GM19240 (cell line): ENCODE data around the gene PCMT1.
"Not testable (repeated sequence)": the region's sequence is repeated elsewhere in the genome, so short reads cannot be mapped to it uniquely, and the experiment has no call there.

Source experiments
- DNase-seq: peaks from one replicate; pipeline ENCODE4 v3.0.0; 2011; ENCODE audit warnings: low spot score; ENCODE audit not compliant: insufficient read length

Gene PCMT1

GRCh38 chr6:149854017-149854416 is 104.5 kb downstream of the PCMT1 start:
- DNase-seq = not testable (repeated sequence)

GRCh38 chr6:149854532-149854931 is 105.0 kb downstream of the PCMT1 start:
- DNase-seq = no peak

GRCh38 chr6:149855040-149855654 is 105.6 kb downstream of the PCMT1 start:
- DNase-seq = no peak

DNA sequence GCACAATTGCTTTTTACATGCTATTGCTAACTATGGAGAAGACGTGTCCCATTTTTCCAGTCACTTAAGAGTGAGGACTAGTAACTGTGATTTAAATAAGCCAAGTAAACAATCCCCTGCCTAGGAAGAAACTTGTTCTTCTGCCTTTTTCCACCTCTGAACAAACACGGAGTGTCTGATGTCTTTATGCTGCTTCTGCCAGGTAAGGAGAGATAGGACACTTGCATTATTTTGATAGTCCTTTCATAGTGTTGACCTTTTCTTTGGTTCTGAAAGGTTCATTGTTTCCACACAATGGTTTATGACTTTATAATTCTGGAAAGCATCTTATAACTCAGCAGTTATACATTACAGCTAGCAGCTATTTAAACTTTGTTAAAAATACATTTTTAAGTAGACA is 106.2 kb downstream of the PCMT1 start:
- no peak for DNase-seq

- DNase-seq = no peak
Observed at GRCh38 chr6:149856256-149856994, 106.9 kb downstream of the PCMT1 start.

DNA sequence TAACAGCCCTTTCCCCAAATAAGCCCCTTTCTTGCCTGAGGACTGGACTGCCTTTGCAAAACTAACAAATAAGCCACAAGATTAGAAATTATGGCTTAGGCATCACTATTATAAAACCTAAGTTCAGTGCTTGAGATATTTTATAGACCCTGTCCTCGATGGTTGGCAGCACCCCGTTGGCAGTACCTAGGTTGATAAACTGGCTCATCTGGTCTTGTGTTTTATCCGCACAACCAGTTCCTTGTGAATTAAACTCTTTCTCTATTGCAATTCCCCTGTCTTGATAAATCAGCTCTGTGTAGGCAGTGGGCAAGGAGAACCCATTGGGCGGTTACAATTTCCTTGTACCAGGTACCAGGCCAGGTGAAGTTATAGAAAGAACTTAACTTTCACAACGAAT is 108.0 kb downstream of the PCMT1 start:
- no peak for DNase-seq

- DNase-seq = no peak
Observed at GRCh38 chr6:149859368-149859767, 109.8 kb downstream of the PCMT1 start.

DNA sequence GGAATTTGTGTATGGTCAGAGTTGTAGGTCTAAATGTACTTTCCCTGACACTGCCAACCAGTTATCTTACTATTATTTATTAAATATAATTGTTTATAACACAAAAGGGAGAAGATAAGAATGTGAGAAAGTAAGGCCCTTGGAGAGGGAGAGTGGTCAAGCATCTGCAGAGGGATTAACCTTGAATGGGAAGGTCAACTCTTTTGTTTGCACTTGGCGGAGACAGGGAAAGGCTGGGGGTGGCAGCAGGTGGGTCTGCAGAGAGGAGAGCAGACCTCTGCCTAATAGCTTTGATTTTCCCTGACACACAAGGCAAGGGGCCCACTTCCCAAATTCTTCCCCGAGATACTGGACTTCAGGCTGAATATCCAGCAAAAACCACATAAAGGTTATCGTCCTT is 110.4 kb downstream of the PCMT1 start:
- no peak for DNase-seq

DNA sequence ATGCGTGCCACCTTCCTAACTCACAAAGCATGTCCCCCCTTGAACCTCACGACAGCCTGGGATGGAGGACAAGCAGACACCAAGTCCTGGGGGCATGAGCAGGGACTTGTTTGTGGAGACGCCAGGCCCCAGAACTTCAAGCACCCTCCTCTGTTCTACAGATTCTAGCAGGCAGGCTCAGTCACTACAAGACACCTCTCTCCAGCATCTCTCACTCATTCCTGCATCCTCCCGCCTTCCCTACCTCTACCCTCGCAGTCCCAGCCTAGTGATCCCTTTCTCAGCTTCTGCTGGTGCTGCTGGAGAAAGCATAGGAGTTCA is 110.9 kb downstream of the PCMT1 start:
- no peak for DNase-seq
